Activated naive CD4-positive, alpha-beta T cell treated with anti-CD3 and anti-CD28 coated beads, Interleukin-2, amount 50 U/mL, for 72 hours (primary cell): ENCODE measurements around the gene RFPL2. TPM values are rescaled to one million over a fixed set of nuclear protein-coding genes. Genes with fewer than 3 reads are reported as not detected.

Source experiments
- ATAC-seq, 2 donors: fragments of 150-1000 bp; cut with Tn5 transposase; 2 replicates each; pipeline ENCODE4 v1.10.0; 2021; ENCODE audit warnings: mild to moderate bottlenecking in 2 of 2, moderate library complexity in 2 of 2
- DNase-seq, 2 donors: peaks; one replicate each; pipeline ENCODE4 v3.0.0; 2021 to 2022; ENCODE audit warnings: low spot score in 2 of 2
- H3K27ac Mint-ChIP-seq, 2 donors: one replicate each; pipeline ENCODE4 v1.8.0; 2022; ENCODE audit warnings: mild to moderate bottlenecking in 2 of 2, mixed read lengths in 2 of 2
- H3K36me3 Mint-ChIP-seq, 2 donors: one replicate each; pipeline ENCODE4 v1.8.0; 2022; ENCODE audit warnings: mixed read lengths in 2 of 2
- H3K9me3 Mint-ChIP-seq, 2 donors: one replicate each; pipeline ENCODE4 v1.8.0; 2022; ENCODE audit warnings: mixed read lengths in 2 of 2
- total RNA-seq, 2 donors: library from RNA; stranded (reverse); gene quantifications; one replicate each; pipeline ENCODE4 v1.2.3, GENCODE V29; 2022

RFPL2 gene
- under 1 TPM in 1 of 2 donors, not detected in 1; 0.29 TPM for total RNA-seq

DNA sequence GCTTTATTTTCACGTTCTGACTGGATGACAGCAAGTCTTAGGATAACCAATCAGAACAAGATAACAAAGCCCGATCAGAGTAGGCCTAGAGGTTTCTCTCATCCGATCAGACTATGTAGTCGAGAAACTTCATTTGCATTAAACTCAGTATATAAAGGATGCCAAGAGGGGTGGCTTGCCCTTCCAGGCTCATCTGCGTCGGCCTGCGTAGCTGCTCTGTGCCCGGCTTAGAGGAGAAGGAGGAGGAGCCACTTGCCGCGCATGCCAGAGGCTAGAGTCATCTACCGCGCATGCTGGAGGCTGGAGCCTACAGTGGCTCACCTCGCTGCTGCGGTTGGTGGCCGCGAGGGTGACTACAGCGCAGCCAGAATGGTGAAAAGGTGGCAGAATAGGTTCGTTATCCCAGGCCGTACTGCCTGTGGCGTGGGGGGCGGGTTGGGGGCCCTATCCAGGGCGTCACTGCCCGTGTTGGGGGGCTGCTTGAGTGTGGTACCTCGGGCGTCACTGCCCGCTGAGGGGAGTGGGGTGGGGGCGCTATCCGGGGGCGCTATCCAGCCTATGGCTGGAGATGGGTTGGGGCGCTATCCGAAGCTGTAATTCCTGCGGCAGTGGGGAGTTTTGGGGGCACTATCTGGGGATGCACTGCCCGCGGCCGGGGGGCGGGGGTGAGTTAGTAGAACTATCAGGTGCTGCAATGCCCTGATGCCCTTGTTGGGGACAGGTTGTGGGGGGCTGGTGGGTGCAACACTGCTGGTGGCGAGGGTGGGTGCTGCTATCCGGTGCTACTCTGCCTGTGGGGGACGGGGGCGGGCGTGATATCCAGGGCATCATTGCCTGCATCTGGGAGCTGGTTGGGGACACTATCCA, at the start of gene RFPL2:
Gene RFPL2 (minus strand): TSS at position 218 of the 867 bp plus-strand sequence. CDS start 2,622 bp downstream, outside the sequence.
- H3K27ac Mint-ChIP-seq, result peak within 1 kb of the TSS in 1 of 2 donors; percentile 55
- peak in 1 of 2 donors; percentile 43 for DNase-seq
- peak; percentile 80 to 84 for ATAC-seq
- H3K36me3 Mint-ChIP-seq, result no peaks in the 10 kb centered on the region
- H3K9me3 Mint-ChIP-seq, result no peaks in the 10 kb centered on the region

- Mint-ChIP-seq H3K27ac (no peak overlapping the region), H3K9me3 (no peaks in the 10 kb centered on the region), H3K36me3 (no peaks in the 10 kb centered on the region)
- DNase-seq (no peak), ATAC-seq (no peak)
Measured at GRCh38 chr22:32249231-32249630, 44.4 kb upstream of the RFPL2 start.

DNA sequence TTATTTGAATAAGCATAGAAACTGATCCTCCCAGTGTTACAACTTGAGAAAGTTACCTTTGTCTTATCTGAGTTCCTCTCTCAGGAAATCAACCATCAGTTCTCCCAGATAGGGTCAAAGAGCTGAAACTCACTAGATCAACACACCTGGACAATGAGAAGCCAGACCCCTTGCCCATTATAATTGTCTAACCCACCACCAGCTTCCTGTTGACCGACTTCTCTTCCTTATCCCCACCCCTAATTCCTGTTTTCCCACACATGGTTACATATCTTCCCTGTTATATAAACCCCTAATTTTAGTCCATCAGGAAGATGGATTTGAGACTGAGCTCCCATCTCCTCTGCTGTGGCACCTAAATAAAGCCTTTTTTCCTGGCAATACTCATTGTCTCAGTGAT, 43.4 kb upstream of the RFPL2 start:
- H3K9me3 Mint-ChIP-seq, result no peaks in the 10 kb centered on the region
- no peak overlapping the region for H3K27ac Mint-ChIP-seq
- DNase-seq (no peak), ATAC-seq (no peak)
- no peaks in the 10 kb centered on the region for H3K36me3 Mint-ChIP-seq

- no peaks in the 10 kb centered on the region for H3K9me3 Mint-ChIP-seq
- H3K36me3 Mint-ChIP-seq, result no peaks in the 10 kb centered on the region
- no peak overlapping the region for H3K27ac Mint-ChIP-seq
- no peak for ATAC-seq
- no peak for DNase-seq
Measured at GRCh38 chr22:32246166-32246565, 41.3 kb upstream of the RFPL2 start.

DNA sequence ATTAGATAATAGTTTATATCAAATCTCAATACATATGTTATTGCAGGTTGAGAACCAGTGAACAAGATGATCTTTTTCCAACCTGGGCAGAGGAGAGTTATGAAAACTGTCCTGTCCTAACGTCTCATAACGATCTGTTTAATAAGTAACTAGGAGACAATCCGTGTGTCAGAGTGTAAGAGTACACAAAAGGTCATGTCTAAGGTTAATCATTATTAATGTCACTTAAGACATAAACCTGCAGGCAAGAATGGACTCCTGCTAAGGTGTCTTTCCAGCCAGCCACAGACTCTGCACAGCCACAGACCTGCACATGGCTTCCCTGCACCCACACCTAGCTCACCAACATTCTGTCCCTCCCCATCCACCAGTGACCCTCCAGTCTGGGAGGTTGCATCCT, 40.2 kb upstream of the RFPL2 start:
- no peak overlapping the region for H3K27ac Mint-ChIP-seq
- H3K9me3 Mint-ChIP-seq, result no peaks in the 10 kb centered on the region
- no peaks in the 10 kb centered on the region for H3K36me3 Mint-ChIP-seq
- no peak for ATAC-seq
- no peak for DNase-seq

- ATAC-seq (no peak), DNase-seq (no peak)
- Mint-ChIP-seq H3K36me3 (no peaks in the 10 kb centered on the region), H3K27ac (no peak overlapping the region), H3K9me3 (no peaks in the 10 kb centered on the region)
Measured at GRCh38 chr22:32244547-32244946, 39.7 kb upstream of the RFPL2 start.

DNA sequence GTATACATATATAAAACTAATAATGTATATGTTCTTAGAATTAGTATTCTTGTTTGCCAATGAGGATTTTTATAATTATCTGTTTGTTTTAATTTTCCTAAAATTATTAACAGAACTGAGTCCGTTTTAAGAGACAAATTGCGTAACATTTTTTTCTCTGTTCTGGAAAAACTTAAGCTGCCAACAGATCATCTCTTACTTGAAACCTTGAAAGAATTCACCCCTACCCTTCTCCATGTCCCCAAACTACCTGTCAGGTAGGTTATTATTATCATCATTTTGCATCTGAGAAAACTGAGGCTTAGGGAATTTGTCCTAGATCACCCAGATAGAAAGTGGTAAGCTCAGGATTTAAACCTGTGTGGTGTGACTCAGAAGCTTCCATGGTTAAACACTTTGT, 35.6 kb upstream of the RFPL2 start:
- ATAC-seq (no peak), DNase-seq (no peak)
- H3K27ac Mint-ChIP-seq, result no peak overlapping the region
- H3K36me3 Mint-ChIP-seq, result no peaks in the 10 kb centered on the region
- no peaks in the 10 kb centered on the region for H3K9me3 Mint-ChIP-seq

DNA sequence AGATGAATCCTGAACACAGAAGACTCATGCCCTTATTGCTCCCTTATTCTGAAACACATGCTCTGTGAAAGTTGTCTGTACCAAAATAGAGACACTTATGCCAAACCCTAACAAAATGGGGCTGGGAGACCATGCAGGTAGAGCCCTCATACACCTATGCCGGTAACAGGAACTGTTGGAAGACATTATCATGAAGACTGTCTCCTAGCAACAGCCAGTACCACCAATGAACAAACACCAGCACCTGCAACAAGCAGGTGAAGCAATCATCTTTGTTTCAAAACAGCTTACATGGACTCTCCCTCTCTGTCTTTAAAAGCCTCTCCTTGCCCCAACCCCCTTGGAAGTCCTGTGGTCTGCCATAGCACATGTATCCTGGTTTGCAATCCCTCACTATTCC, 33.0 kb upstream of the RFPL2 start:
- Mint-ChIP-seq H3K27ac (no peak overlapping the region), H3K9me3 (no peaks in the 10 kb centered on the region), H3K36me3 (no peaks in the 10 kb centered on the region)
- no peak for ATAC-seq
- no peak for DNase-seq

GRCh38 chr22:32236970-32237369, 32.1 kb upstream of the RFPL2 start:
- H3K27ac Mint-ChIP-seq, result no peak overlapping the region
- H3K9me3 Mint-ChIP-seq, result no peaks in the 10 kb centered on the region
- DNase-seq (no peak), ATAC-seq (no peak)
- H3K36me3 Mint-ChIP-seq, result no peaks in the 10 kb centered on the region

GRCh38 chr22:32233091-32233490, 28.2 kb upstream of the RFPL2 start:
- no peaks in the 10 kb centered on the region for H3K36me3 Mint-ChIP-seq
- no peak overlapping the region for H3K27ac Mint-ChIP-seq
- ATAC-seq (no peak), DNase-seq (no peak)
- H3K9me3 Mint-ChIP-seq, result no peaks in the 10 kb centered on the region

DNA sequence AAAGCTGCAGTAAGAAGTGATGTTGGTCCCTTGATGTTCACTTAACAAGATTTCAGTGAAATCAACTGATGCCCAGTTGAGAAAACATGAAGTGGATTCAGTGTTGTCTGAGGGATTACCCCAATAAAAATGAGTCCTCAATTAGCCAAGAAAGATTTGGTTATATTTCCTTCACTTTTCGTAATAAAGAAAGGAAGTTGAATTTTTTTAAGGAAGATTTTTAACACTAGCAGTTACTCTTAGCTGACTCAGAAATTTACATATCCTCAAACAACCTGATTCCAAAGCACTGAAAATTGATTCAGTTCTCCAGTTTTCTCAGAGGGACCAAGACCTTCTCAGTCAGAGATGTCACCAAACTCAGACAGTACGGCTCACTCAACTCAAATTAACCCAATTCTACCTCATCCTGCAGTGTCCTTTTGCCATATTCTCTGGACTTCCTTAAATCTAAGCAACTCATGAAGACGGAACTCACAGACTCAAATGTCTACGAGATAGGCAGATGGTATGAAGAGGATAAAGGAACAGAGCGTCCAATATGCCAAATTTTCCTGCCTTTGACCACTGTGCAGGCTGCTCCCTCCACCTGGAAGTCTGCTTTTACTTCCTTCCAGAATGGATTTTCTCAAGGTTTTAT, 27.4 kb upstream of the RFPL2 start:
- no peak overlapping the region for H3K27ac Mint-ChIP-seq
- ATAC-seq (no peak), DNase-seq (no peak)
- no peaks in the 10 kb centered on the region for H3K9me3 Mint-ChIP-seq
- no peaks in the 10 kb centered on the region for H3K36me3 Mint-ChIP-seq

- H3K36me3 Mint-ChIP-seq, result no peaks in the 10 kb centered on the region
- no peaks in the 10 kb centered on the region for H3K9me3 Mint-ChIP-seq
- ATAC-seq, result no peak
- no peak for DNase-seq
- no peak overlapping the region for H3K27ac Mint-ChIP-seq
Measured at GRCh38 chr22:32226326-32227104, 21.6 kb upstream of the RFPL2 start.

- Mint-ChIP-seq H3K27ac (no peak overlapping the region), H3K9me3 (no peaks in the 10 kb centered on the region), H3K36me3 (no peaks in the 10 kb centered on the region)
- no peak for ATAC-seq
- DNase-seq, result no peak
Measured at GRCh38 chr22:32222991-32223390, 18.1 kb upstream of the RFPL2 start.

DNA sequence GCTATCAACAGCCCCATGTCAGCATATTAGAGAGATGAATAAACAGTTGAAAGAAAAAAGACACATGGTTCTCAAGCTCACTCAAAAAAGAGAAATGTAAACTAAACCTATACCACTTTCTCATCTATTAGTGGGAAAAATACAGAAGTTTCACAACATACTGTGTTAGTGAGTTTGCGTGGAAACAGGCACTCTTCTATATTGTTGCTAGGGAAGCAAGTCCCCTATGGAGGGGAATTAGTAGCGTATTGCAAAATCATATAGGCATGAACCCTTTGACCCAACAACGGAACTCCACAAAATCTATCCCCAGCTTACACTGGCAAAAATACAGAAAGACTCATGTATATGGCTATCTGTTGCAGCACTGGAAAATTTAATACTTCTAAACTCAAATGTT, 14.2 kb upstream of the RFPL2 start:
- Mint-ChIP-seq H3K36me3 (no peaks in the 10 kb centered on the region), H3K27ac (no peak overlapping the region), H3K9me3 (no peaks in the 10 kb centered on the region)
- ATAC-seq (no peak), DNase-seq (no peak)

DNA sequence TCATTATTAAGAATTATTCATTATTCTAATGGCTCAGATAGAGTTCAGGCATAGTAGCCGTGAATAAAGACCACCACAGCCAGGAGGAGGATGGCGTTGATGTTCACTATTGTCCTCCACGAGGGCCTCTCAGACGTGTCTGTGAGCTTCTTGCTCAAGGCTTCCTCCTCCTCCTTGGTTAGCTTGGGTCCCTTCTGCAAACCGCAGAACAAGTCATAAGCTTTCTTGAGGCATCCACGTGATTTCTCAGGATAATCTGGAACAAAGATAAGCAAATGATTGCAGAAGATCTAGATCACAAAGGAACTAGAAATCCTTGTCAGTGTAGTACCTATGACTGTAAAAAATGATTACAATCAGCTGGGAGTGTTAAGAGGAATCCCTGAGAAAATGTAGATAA, 13.6 kb upstream of the RFPL2 start:
- Mint-ChIP-seq H3K36me3 (no peaks in the 10 kb centered on the region), H3K9me3 (no peaks in the 10 kb centered on the region), H3K27ac (no peak overlapping the region)
- ATAC-seq (no peak), DNase-seq (no peak)

- ATAC-seq (no peak), DNase-seq (no peak)
- no peaks in the 10 kb centered on the region for H3K9me3 Mint-ChIP-seq
- no peak overlapping the region for H3K27ac Mint-ChIP-seq
- no peaks in the 10 kb centered on the region for H3K36me3 Mint-ChIP-seq
Measured at GRCh38 chr22:32217465-32217864, 12.6 kb upstream of the RFPL2 start.

GRCh38 chr22:32216911-32217310, 12.0 kb upstream of the RFPL2 start:
- no peak overlapping the region for H3K27ac Mint-ChIP-seq
- H3K36me3 Mint-ChIP-seq, result no peaks in the 10 kb centered on the region
- H3K9me3 Mint-ChIP-seq, result no peaks in the 10 kb centered on the region
- DNase-seq, result no peak
- ATAC-seq, result no peak
